Measurements from ENCODE around the gene SECTM1. TPM values are rescaled to one million over a fixed set of nuclear protein-coding genes. Genes with fewer than 3 reads are reported as not detected.

SECTM1 gene
- total RNA-seq, 2 donors from 2014 or later: 3.1 to 7.7 TPM

GRCh38 chr17:82358465-82359350 lies 25.1 kb upstream of the SECTM1 start, which contains the start of gene TEX19:
TSS of gene TEX19 (plus strand) at chr17:82359247. CDS start at chr17:82362151, 2,904 bp downstream.
- Histone ChIP-seq H3K4me1 (no peaks in the 10 kb centered on the region), H3K36me3 (no peaks in the 10 kb centered on the region), H3K9me3 (no peaks in the 10 kb centered on the region), H3K4me3 (no peak within 1 kb of the TSS), H3K27ac (no peak within 1 kb of the TSS), H3K27me3 (no peaks in the 10 kb centered on the region)
- TF ChIP-seq, protein P1, sequence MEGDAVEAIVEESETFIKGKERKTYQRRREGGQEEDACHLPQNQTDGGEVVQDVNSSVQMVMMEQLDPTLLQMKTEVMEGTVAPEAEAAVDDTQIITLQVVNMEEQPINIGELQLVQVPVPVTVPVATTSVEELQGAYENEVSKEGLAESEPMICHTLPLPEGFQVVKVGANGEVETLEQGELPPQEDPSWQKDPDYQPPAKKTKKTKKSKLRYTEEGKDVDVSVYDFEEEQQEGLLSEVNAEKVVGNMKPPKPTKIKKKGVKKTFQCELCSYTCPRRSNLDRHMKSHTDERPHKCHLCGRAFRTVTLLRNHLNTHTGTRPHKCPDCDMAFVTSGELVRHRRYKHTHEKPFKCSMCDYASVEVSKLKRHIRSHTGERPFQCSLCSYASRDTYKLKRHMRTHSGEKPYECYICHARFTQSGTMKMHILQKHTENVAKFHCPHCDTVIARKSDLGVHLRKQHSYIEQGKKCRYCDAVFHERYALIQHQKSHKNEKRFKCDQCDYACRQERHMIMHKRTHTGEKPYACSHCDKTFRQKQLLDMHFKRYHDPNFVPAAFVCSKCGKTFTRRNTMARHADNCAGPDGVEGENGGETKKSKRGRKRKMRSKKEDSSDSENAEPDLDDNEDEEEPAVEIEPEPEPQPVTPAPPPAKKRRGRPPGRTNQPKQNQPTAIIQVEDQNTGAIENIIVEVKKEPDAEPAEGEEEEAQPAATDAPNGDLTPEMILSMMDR (IDR thresholded peaks at IDR 0.05): no peak
- DNase-seq (ENCODE audit: low spot score): no peak

- Histone ChIP-seq H3K4me3 (no peak overlapping the region), H3K9me3 (no peaks in the 10 kb centered on the region), H3K36me3 (no peaks in the 10 kb centered on the region), H3K4me1 (no peaks in the 10 kb centered on the region), H3K27me3 (no peaks in the 10 kb centered on the region), H3K27ac (no peak overlapping the region)
- TF ChIP-seq, protein P1 (IDR thresholded peaks at IDR 0.05): no peak
- no peak for DNase-seq (ENCODE audit: low spot score)
These were observed 23.8 kb upstream of the SECTM1 start for GRCh38 chr17:82357394-82357793.

DNA sequence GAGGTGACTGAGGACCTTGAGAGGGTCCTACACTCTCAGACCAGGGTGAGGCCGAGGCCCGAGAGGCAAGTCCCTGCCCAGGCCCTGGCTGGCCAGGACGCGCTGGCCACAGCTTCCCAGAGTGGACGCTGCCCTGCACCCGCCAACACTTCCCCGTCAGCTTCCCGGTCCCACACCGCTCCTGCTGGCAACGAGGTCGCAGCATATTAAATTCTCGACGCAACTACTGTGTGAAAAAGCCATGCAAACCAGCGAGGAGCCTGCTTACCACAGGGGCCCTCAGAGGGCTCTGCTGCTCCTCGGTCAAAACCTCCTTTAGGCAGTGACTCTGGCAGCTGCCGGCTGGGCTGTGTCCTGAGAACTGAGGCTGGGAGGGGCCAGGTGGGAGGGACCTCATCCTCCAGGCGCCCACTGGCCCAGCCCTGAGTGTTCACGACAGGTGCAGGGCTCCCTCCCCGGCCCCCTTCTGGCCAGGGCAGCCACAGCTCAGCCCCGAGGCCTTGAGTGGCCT lies 23.3 kb upstream of the SECTM1 start:
- TF ChIP-seq, protein P1 (IDR thresholded peaks at IDR 0.05): no peak
- H3K27me3 ChIP-seq: no peaks in the 10 kb centered on the region
- no peak for DNase-seq (ENCODE audit: low spot score)
- no peak overlapping the region for H3K4me3 ChIP-seq
- H3K4me1 ChIP-seq: no peaks in the 10 kb centered on the region
- H3K27ac ChIP-seq: no peak overlapping the region
- H3K36me3 ChIP-seq: no peaks in the 10 kb centered on the region
- no peaks in the 10 kb centered on the region for H3K9me3 ChIP-seq

GRCh38 chr17:82355770-82356427 lies 22.3 kb upstream of the SECTM1 start:
- TF ChIP-seq, protein P1 (IDR thresholded peaks at IDR 0.05): no peak
- no peak for DNase-seq (ENCODE audit: low spot score)
- Histone ChIP-seq H3K27ac (no peak overlapping the region), H3K27me3 (no peaks in the 10 kb centered on the region), H3K36me3 (no peaks in the 10 kb centered on the region), H3K4me1 (no peaks in the 10 kb centered on the region), H3K4me3 (no peak overlapping the region), H3K9me3 (no peaks in the 10 kb centered on the region)

DNA sequence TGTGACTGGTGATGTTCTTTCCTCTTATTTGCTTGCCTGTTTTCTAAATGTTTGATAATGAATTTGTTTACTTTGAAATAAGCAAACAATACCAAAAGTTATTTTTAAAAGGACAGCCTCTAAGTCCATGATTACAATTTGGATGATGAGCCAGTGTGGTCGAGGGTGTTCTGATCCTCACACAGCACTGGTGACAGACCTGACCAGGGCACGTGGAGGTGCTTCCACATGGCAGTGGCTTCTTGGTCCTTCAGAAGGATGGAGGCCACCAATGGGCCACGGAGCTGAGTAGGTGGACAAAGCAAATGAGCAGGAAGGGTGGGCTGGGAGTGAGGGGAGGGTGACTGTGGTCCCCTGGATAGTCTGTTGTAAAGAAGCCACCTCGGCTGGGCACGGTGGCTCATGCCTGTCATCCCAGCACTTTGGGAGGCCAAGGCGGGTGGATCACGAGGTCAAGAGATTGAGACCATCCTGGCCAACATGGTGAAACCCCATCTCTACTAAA lies 21.3 kb upstream of the SECTM1 start:
- no peak for DNase-seq (ENCODE audit: low spot score)
- Histone ChIP-seq H3K4me1 (no peaks in the 10 kb centered on the region), H3K4me3 (no peak overlapping the region), H3K36me3 (no peaks in the 10 kb centered on the region), H3K27me3 (no peaks in the 10 kb centered on the region), H3K27ac (no peak overlapping the region), H3K9me3 (no peaks in the 10 kb centered on the region)
- TF ChIP-seq, protein P1 (IDR thresholded peaks at IDR 0.05): no peak

Data from right atrium auricular region (tissue), 2 donors.